Adrenal gland (tissue), 5 donors: ENCODE results near the gene CRYGS.

Experiments
- POLR2A ChIP-seq, 2 donors: fragments of 450-650 bp; IDR thresholded peaks; one replicate each; pipeline ENCODE4 v1.6.1; 2017; ENCODE audit warnings: antibody characterized with exemption in 2 of 2, mild to moderate bottlenecking in 2 of 2, moderate library complexity in 1 of 2
- TF ChIP-seq, protein P1 (sequence below), 6 experiments: fragments of 450-650 bp in 4 of 6; fragments of 200-600 bp in 2 of 6; sonication (generic) in 1 of 6; IDR thresholded peaks; 1 replicate in 5 of 6; 2 replicates in 1 of 6; pipeline versions ENCODE4 v1.5.1 to v1.8.0; 2016 to 2021; ENCODE audit warnings: antibody characterized with exemption in 6 of 6, mild to moderate bottlenecking in 2 of 6, moderate library complexity in 1 of 6
- donor health status: DM: no; HTN: no; CAD: no.

DNA sequence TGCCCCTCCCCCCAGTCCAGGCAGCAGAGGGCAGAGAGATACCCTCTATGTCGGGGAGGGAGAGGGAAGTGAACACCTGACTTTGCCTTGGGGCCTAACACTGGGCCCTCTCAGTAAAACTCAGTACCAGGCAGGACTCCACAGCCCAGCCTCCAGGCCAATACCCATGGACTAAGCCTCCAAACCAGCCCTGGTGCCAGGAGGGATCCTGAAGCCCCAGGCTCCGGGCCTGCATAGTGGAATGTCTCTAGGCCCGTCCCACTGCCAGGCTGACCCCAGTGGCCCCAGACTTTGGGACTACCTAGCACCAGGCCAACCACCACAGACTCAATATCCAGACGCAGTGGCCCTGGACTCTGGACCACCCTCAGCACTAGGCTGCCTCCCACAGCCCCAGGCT is 46.6 kb downstream of the CRYGS start:
- TF ChIP-seq, protein P1, sequence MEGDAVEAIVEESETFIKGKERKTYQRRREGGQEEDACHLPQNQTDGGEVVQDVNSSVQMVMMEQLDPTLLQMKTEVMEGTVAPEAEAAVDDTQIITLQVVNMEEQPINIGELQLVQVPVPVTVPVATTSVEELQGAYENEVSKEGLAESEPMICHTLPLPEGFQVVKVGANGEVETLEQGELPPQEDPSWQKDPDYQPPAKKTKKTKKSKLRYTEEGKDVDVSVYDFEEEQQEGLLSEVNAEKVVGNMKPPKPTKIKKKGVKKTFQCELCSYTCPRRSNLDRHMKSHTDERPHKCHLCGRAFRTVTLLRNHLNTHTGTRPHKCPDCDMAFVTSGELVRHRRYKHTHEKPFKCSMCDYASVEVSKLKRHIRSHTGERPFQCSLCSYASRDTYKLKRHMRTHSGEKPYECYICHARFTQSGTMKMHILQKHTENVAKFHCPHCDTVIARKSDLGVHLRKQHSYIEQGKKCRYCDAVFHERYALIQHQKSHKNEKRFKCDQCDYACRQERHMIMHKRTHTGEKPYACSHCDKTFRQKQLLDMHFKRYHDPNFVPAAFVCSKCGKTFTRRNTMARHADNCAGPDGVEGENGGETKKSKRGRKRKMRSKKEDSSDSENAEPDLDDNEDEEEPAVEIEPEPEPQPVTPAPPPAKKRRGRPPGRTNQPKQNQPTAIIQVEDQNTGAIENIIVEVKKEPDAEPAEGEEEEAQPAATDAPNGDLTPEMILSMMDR (IDR thresholded peaks at IDR 0.05), result no peak
- TF ChIP-seq POLR2A (IDR thresholded peaks at IDR 0.05), result no peak
